ENCODE data around the gene IGBP1.

The IGBP1 gene

DNA sequence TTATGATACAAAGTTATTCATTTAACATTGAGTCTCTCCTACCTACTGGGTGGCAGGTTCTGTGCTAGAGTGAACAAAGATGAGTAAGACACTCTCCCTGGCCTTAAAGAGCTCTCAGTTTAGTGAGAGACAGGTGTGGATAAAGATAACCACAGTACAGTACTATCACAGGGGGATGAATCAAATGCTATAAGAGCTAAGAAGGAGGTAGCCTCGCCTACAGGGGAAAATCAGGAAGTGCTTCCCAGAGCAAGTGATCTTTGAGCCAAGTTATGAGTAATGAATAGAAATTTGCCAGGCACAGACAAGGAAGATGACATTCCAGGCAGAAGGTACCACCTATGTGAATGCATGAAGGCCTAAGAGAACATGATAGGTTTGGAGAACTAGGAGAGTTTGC, 3.4 kb upstream of the IGBP1 start:
- TF ChIP-seq GATA1 (IDR thresholded peaks at IDR 0.05; ENCODE audit: low read depth, low read length), result no peak
- TF ChIP-seq POLR2A (IDR thresholded peaks at IDR 0.05; ENCODE audit: low read length), result no peak
- DNase-seq, result no peak

DNA sequence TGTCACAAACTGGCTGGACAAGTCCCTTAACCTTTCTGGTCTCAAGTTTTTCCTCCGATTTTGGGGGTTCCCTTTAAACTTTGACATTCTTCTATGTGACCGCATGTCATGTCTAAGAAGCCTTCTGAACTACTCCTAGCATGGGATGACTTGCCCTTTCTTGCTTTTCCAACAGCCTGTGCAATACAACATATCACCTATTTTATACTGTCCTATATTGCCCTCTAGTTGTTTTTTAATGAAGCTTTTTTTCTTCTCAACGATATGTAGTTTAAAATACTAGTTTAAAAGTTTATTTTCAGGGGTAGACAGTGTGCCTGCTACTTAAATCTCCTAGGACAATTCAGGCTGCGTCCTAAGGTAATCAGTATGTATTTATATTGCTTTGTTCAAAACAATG, 1.0 kb upstream of the IGBP1 start:
- DNase-seq, result peak; percentile 9 to 10
- TF ChIP-seq GATA1 (IDR thresholded peaks at IDR 0.05; ENCODE audit: low read depth, low read length) (no peak), POLR2A (IDR thresholded peaks at IDR 0.05; ENCODE audit: low read length) (no peak)

DNA sequence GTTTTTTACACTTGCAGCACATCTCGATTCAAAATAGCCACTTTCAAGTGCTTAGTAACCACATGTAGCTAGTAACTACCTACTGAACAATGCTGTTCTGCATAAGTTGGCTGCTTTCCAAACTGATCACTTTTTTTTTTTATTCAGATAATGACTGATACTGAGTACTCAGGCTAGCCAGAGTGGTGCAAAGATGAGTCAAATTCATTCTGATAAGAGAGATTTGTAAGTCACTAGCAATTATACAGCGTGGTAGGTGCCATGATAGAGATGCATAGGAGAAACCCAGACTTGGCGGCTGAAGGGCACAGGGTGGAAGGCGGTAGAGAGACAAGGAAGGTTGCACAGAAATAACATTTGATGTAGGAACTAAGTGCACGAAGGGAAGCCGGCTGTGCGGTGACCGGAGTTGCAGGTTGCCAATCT, 357 bp upstream of the IGBP1 start:
- no peak for TF ChIP-seq POLR2A (IDR thresholded peaks at IDR 0.05; ENCODE audit: low read length)
- no peak for TF ChIP-seq GATA1 (IDR thresholded peaks at IDR 0.05; ENCODE audit: low read depth, low read length)
- DNase-seq, result no peak

DNA sequence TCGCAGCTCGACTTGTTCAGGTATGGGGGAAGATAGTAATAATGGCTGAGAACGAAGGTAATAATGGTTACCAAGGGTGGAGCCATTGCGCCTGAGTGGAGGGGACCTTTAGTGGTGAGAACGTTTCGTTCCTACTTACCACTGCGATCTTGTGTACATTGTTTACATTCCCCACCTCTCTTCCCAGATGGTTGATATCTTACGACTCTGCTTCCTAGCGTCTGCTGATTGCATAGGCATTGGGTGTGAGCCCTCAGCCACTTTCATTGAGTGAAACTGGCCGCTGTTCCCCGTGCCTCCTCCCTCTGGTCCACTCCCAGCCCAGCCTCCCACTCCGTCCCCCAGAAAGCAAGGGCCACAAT, 850 bp downstream of the IGBP1 start:
- TF ChIP-seq POLR2A (IDR thresholded peaks at IDR 0.05; ENCODE audit: low read length), result peak; percentile 52
- no peak for TF ChIP-seq GATA1 (IDR thresholded peaks at IDR 0.05; ENCODE audit: low read depth, low read length)
- DNase-seq, result peak; percentile 64 to 72

DNA sequence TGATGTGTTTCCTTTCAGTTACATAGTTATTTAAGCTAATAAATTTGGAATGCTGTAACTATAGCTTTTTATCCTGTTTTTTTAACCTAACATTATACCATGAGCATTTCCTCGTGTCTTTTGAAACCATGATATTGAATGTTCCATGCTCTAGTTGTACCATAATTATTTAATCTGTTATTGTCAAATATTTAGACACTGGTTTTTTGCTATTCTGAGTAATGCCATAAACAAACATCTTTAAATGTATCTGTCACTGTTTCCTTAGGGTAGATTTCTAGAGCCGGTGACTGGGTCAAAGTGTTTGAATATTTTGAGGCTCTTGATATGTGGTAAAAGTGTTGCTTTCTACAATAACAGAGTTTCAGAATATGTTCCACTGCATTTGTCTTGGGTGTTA, 5.4 kb downstream of the IGBP1 start:
- no peak for DNase-seq
- TF ChIP-seq GATA1 (IDR thresholded peaks at IDR 0.05; ENCODE audit: low read depth, low read length) (no peak), POLR2A (IDR thresholded peaks at IDR 0.05; ENCODE audit: low read length) (no peak)

DNA sequence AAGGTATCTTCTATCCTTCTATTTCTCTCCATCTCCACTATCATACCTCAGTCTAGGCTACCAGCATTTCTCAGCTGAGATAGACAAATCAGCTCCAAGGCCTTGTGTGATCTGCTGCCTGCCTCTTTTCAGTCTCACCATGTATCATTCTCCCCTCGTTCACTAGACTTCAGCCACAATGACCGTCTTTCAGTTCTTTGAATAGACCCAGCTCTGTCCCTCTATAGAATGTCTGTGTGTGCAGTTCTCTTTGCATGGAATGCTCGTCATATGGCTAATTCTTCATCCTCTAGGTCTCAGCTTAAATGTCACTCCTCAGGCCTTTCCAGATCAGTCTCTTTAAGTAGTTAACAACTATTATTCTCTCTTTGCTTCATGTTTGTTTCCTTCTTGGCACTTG, 6.5 kb downstream of the IGBP1 start:
- DNase-seq, result no peak
- TF ChIP-seq POLR2A (IDR thresholded peaks at IDR 0.05; ENCODE audit: low read length), result no peak
- TF ChIP-seq GATA1 (IDR thresholded peaks at IDR 0.05; ENCODE audit: low read depth, low read length), result no peak

DNA sequence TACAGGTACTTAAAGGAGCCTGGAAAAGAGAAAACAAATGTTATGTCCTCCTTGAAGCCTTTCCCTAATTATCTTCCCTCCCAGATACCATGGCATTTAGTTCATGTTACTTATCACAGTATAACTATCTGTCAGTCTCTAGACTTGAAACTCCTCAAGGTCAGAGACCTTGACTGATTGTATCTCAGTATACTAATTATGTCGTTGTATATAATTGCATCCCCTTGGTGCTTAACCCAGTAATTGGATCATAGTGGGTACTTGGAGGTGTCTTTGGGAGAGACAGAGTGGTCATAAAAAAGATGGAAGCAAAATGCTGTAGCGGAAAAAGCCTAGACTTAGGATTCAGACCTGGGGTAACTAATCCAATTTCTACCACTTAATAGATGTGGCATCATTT, 8.1 kb downstream of the IGBP1 start:
- no peak for DNase-seq
- TF ChIP-seq GATA1 (IDR thresholded peaks at IDR 0.05; ENCODE audit: low read depth, low read length) (no peak), POLR2A (IDR thresholded peaks at IDR 0.05; ENCODE audit: low read length) (no peak)

DNA sequence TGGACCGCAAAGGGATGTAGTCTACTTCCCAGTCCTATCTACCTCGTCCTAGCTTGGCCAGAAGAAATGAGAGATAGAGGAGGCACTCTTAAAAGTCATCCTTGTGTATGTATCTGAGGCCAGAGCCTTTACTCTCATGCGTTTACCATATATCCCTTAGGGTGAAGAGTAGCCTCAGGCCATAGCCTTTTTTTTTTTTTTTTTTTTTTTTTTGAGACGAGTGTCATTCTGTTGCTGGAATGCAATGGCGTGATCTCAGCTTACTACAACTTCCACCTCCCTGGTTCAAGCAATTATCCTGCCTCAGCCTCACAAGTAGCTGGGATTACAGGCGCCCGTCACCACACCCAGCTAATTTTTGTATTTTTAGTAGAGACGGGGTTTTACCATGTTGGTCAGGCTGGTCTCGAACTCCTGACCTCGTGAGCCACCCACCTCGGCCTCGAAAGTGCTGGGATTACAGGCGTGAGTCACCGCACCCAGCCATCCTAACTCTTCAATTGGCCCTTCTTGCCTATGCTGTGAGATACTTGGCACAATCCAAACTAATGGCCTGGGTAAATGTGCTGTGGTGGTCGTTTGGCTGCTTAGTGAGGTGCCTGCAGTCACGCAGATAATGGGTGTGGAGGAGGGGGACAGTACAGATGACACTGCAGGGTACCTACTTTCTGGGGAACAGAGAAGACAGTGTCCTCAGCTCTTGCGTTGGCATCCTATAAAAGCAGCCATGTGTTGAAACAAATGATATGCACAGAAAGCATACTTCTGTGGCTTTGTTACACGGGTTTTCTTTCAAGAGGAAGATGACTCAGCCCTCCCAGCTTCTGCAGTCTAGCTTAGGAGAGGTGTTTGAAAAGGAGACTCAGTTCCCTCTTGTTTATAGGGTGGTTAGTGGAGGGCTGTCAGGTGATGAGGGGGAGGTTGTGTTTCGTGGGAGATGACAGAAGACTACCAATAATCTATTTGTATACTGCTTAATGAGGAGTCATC, 33.6 kb downstream of the IGBP1 start:
- DNase-seq, result no peak
- TF ChIP-seq POLR2A (IDR thresholded peaks at IDR 0.05; ENCODE audit: low read length) (no peak), GATA1 (IDR thresholded peaks at IDR 0.05; ENCODE audit: low read depth, low read length) (no peak)

DNA sequence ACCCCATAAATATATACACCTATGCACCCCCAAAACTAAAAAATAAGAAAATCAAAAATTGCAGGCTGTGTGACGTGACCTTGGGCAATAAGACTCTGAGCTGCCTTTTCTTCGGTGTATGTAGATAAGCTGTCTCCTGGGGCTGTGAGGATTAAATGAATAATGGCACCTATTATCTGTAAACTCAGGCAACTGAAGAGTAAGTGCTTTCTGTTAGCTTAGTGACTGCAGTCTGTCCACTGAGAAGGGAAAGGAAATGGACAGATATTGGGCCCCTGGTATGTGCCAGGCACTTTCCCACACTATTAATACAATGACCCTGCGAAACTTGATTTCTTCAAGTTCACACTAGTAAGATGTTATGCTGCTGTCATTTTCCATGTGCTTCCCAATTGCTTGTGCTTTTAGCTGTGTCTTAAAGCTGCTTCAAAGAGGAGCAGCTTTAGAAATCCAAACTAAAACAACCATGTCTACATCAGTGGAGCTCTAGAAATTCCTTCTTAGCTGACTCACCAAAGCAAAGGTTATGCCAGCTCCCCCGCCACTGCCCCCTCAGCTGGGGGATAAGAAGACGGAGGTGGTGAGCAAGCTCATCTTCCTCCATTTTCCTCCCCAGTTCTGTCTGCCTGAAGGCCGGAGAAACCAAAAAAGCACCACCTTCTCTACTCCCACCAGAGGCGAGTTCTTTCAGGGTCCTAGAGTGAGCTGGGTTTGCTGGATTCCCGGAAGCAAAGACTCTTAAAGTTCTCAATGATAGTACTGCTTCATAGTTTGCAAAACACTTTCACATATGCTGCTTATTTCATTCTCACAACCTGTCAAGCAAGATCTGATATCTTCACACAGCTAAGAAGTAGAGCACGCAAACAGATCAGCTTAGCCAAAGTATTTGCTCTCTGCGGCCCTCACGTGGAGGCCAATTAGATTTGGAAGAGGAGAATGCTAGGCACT, 35.3 kb downstream of the IGBP1 start:
- DNase-seq, result no peak
- TF ChIP-seq POLR2A (IDR thresholded peaks at IDR 0.05; ENCODE audit: low read length) (no peak), GATA1 (IDR thresholded peaks at IDR 0.05; ENCODE audit: low read depth, low read length) (no peak)

DNA sequence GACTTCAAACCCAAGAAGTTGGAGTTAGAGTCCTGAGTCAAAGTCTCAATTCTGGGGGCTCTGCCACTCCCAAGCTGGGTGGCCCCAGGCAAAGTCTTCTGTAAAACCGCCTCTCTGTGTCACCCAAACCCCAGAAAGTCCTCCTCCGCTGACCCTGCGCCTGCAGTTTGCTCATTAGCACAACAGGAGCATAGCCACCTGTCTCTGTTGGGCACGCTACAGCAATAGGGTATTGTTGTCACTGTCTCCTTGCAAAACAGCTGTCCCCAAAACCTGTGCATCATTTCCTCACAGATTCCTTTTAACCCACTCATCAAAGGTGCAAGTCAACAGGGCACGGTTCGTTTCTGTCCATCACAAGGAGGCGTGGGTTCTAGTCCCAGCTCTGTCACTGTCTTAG, 36.0 kb downstream of the IGBP1 start:
- no peak for TF ChIP-seq POLR2A (IDR thresholded peaks at IDR 0.05; ENCODE audit: low read length)
- TF ChIP-seq GATA1 (IDR thresholded peaks at IDR 0.05; ENCODE audit: low read depth, low read length), result no peak
- DNase-seq, result no peak

DNA sequence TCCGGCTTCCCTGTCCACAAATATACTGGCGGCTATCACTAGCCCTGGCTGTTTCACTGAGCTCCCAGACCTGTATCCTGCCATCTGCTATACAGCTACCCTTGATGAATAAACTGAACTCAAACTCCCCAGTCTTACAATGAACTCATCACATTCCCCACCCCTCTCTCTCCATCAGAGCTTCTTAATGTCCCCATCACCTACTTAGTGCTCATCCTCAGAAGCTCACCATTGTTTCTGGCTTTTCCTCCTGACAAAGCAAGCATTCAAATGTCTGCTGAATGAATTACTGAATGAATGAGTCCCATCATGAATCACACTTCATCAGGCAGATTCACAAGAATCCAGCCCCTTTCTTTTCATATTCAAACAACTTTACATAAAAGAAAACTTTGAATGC, 38.4 kb downstream of the IGBP1 start:
- DNase-seq, result no peak

DNA sequence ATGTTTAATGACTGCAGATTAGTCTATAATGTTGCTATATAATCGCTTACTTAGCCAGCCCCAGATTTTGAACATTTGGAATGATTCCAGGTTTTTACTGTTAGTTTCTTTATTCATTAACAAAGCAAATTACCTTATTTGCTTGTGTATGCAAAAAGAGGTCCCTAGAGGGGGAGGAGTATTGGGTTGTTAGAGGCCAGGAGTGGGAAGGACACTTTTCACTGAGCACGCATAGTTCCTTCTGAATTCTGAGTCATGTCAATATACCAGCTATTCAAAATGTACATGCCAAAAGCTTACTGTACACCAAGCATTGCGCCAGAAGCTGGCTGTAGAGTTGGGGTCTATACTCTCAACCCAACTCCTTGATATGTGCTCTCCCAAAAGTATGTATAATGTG, 39.0 kb downstream of the IGBP1 start:
- no peak for TF ChIP-seq GATA1 (IDR thresholded peaks at IDR 0.05; ENCODE audit: low read depth, low read length)
- no peak for TF ChIP-seq POLR2A (IDR thresholded peaks at IDR 0.05; ENCODE audit: low read length)
- no peak for DNase-seq

More for the DNA sequence above, 38.4 kb downstream of the IGBP1 start:
- TF ChIP-seq GATA1 (IDR thresholded peaks at IDR 0.05; ENCODE audit: low read depth, low read length), result no peak
- TF ChIP-seq POLR2A (IDR thresholded peaks at IDR 0.05; ENCODE audit: low read length), result no peak

DNA sequence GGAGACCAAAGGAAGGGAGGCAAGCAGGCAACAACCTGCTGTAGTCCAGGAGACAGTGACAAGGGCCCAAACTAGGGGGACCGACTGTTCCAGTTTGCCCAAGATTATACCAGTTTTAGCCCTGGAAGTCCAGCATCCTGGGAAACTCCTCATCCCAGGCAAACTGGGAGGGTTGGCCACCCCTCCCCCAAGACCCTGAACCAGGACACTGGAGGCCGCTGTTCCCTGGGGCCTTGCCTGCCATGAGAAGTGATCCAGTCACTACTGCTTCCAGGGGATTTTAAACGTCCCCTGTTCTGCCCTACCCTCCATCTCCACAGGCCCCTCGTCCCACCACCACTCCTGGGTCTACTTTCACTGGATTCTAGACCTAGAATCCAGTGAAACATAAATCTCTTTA, 39.7 kb downstream of the IGBP1 start:
- no peak for TF ChIP-seq POLR2A (IDR thresholded peaks at IDR 0.05; ENCODE audit: low read length)
- TF ChIP-seq GATA1 (IDR thresholded peaks at IDR 0.05; ENCODE audit: low read depth, low read length), result no peak
- no peak for DNase-seq

DNA sequence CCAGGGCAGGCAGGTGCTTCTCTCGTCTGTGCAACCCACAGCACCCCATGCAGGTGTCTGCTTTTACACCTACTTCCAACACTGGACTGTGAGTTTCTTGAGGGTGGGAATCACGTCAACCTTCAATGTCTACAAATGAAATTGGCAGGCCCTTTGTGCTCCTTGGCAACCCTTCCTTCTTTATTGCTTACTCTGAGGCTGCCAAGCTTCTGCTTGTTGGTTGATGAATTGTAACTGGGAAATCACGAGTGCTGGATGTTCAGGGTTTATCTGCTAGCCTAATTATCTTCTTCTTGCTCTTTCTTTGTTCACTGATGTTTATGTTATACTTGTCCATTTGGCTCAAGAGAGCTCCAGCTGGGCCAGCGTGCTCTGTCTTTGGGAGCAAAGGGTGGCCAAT, 41.5 kb downstream of the IGBP1 start:
- no peak for DNase-seq
- TF ChIP-seq GATA1 (IDR thresholded peaks at IDR 0.05; ENCODE audit: low read depth, low read length), result no peak
- no peak for TF ChIP-seq POLR2A (IDR thresholded peaks at IDR 0.05; ENCODE audit: low read length)

Measured in erythroblast (primary cell).